Measurements from ENCODE around the gene PKD1L1. TPM values are rescaled to one million over a fixed set of nuclear protein-coding genes. Genes with fewer than 3 reads are reported as not detected.
"Not testable (repeated sequence)": the region's sequence is repeated elsewhere in the genome, so short reads cannot be mapped to it uniquely, and the experiment has no call there.

Gene PKD1L1
- total and polyA plus RNA-seq, 12 donors = 0.11 to 1.0 (median 0.17) TPM; not detected in 1

GRCh38 chr7:47991270-47991669, 43.0 kb upstream of the PKD1L1 start:
- TF ChIP-seq POLR2A (IDR thresholded peaks at IDR 0.05) (no peak), CTCF (IDR thresholded peaks at IDR 0.05) (no peak)
- no peak for DNase-seq
- intact Hi-C loops (cut with DNase I) = loop anchor here (2.0 to 5.0 kb wide), 3 partner anchors 101 to 118 kb away; no protein-coding TSS in a partner anchor

DNA sequence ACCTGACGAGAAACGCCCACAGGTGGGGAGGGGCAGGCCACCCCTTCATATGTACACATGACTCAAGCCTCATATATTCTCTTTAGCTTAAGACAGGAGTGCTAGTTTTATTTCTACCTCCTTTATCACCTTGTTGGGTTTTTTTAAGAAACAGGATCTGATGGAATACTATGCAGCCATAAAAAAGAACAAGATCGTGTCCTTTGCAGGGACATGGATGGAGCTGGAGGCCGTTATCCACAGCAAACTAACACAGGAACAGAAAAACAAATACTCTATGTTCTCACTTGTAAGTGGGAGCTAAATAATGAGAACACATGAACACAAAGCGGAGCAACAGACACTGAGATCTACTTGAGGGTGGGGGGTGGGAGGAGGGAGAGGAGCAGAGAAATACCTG, 42.3 kb upstream of the PKD1L1 start:
- H3K27me3 ChIP-seq = no peaks in the 10 kb centered on the region
- H3K4me1 ChIP-seq (replicated peaks in 1 of 2) = no peaks in the 10 kb centered on the region
- TF ChIP-seq POLR2A (IDR thresholded peaks at IDR 0.05) = no peak
- no peak for TF ChIP-seq CTCF (IDR thresholded peaks at IDR 0.05)
- no peak overlapping the region for H3K27ac ChIP-seq
- no peaks in the 10 kb centered on the region for H3K36me3 ChIP-seq (replicated peaks in 1 of 2)
- no peak overlapping the region for H3K4me3 ChIP-seq
- H3K9me3 ChIP-seq (replicated peaks in 1 of 3) = no peaks in the 10 kb centered on the region
- 92 to 97% (median 96%) methylated on average over 5 of the region's 5 CpGs for WGBS, 4 donors
- no peak for DNase-seq
- intact Hi-C loops (cut with DNase I) = loop anchor here (2.0 to 5.0 kb wide), 3 partner anchors 102 to 118 kb away; no protein-coding TSS in a partner anchor

More at GRCh38 chr7:47991270-47991669, 43.0 kb upstream of the PKD1L1 start:
- H3K36me3 ChIP-seq (replicated peaks in 1 of 2) = no peaks in the 10 kb centered on the region
- no peaks in the 10 kb centered on the region for H3K27me3 ChIP-seq
- peak overlapping the region in 2 of 5 donors; percentile 37 to 75 for H3K27ac ChIP-seq
- H3K4me3 ChIP-seq = peak overlapping the region in 1 of 4 donors; percentile 74
- no peaks in the 10 kb centered on the region for H3K4me1 ChIP-seq (replicated peaks in 1 of 2)
- 91 to 94% (median 94%) methylated on average over 1 of the region's 1 CpG for WGBS, 4 donors
- H3K9me3 ChIP-seq (replicated peaks in 1 of 3) = no peaks in the 10 kb centered on the region

GRCh38 chr7:47989607-47990400, 41.5 kb upstream of the PKD1L1 start:
- H3K9me3 ChIP-seq (replicated peaks in 1 of 3); DNase-seq; H3K27ac ChIP-seq; H3K4me1 ChIP-seq (replicated peaks in 1 of 2); H3K27me3 ChIP-seq; H3K36me3 ChIP-seq (replicated peaks in 1 of 2); H3K4me3 ChIP-seq: not testable (repeated sequence)
- 60 to 78% (median 72%) methylated on average over 10 of the region's 10 CpGs for WGBS, 4 donors
- intact Hi-C loops (cut with DNase I) = loop anchor here (2.0 to 5.0 kb wide), 3 partner anchors 102 to 119 kb away; no protein-coding TSS in a partner anchor

DNA sequence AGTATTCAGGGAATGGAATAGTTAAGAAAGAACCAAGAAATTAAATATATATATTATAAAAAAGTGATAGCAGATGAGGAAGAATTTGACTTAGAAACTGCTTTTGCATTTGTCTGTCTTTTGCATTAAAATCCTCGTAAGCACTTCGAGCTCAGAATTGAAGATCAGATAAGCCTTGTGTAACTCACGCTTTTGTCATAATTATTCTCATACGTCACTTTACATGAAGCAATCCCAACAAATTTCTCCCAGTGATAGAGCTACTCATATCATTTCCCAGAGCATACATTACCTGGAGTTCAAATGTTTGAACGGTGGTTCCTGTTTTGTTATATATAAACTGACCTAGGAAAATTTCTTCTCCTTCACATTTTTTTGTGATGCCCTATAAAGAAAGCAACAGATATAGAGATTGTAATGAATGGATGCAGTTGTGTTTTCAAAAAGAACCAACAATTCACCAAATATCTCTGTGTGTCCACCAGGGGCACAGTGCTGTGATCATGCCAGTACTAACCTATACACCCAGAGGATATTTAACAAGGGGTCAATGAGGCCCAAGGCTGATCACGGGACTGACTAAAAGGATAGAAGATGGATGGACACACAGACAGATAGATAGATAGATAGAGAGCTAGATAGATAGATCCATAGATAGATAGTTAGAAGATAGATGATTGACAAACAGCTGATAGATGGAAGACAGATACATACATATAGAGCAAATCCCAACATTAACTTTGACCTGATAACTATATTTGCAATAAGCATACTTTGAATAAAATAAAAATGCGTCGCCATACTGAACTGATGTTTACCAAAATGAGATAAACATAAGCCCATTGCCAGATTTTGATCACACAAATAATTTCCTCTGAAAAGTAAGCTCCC, 40.5 kb upstream of the PKD1L1 start:
- no peaks in the 10 kb centered on the region for H3K36me3 ChIP-seq (replicated peaks in 1 of 2)
- DNase-seq = no peak
- 72 to 81% (median 76%) methylated on average over 8 of the region's 8 CpGs for WGBS, 4 donors
- no peak overlapping the region for H3K4me3 ChIP-seq
- no peaks in the 10 kb centered on the region for H3K4me1 ChIP-seq (replicated peaks in 1 of 2)
- H3K27me3 ChIP-seq = no peaks in the 10 kb centered on the region
- no peak for TF ChIP-seq POLR2A (IDR thresholded peaks at IDR 0.05)
- peak in 1 of 6 experiments; percentile 24 for TF ChIP-seq CTCF (IDR thresholded peaks at IDR 0.05)
- no peak overlapping the region for H3K27ac ChIP-seq
- intact Hi-C loops (cut with DNase I) = no loop called here
- H3K9me3 ChIP-seq (replicated peaks in 1 of 3) = no peaks in the 10 kb centered on the region

Measured in adrenal gland (tissue), 12 donors.